Lung (tissue), 12 donors: Measurements from ENCODE around the gene CSF2RB. TPM values are rescaled to one million over a fixed set of nuclear protein-coding genes. Genes with fewer than 3 reads are reported as not detected.

Source experiments
- ATAC-seq: fragments of 200-7000 bp; cut with Tn5 transposase; one replicate; pipeline ENCODE4 v1.9.1; 2020; ENCODE audit warnings: moderate number of reproducible peaks; ENCODE audit not compliant: insufficient read depth, low FRiP score
- DNase-seq, 3 donors: peaks; one replicate each; pipeline ENCODE4 v3.0.0-alpha.2; 2013 to 2017
- H3K27ac ChIP-seq, 2 donors: one replicate each; pipeline ENCODE4 v1.5.1; 2013; ENCODE audit warnings: mild to moderate bottlenecking in 2 of 2, moderate library complexity in 2 of 2, control low read depth in 1 of 2, inconsistent platforms in 1 of 2, low read depth in 1 of 2, low read length in 1 of 2
- H3K27me3 ChIP-seq, 3 donors: one replicate each; pipeline ENCODE4 v1.5.1; 2013; ENCODE audit warnings: low read length in 2 of 3; ENCODE audit not compliant: control insufficient read depth in 3 of 3, insufficient read depth in 3 of 3
- H3K36me3 ChIP-seq, 4 donors: one replicate each; pipeline ENCODE4 v1.5.1; 2013; ENCODE audit warnings: low read length in 4 of 4, mild to moderate bottlenecking in 1 of 4, moderate library complexity in 1 of 4; ENCODE audit not compliant: control insufficient read depth in 4 of 4, insufficient read depth in 4 of 4
- H3K4me1 ChIP-seq, 5 donors: one replicate each; pipeline ENCODE4 v1.5.1; 2013; ENCODE audit warnings: low read length in 5 of 5, mild to moderate bottlenecking in 2 of 5, moderate library complexity in 1 of 5; ENCODE audit not compliant: control insufficient read depth in 5 of 5, insufficient read depth in 5 of 5
- H3K4me3 ChIP-seq: one replicate; pipeline ENCODE4 v1.5.1; 2013; ENCODE audit warnings: mild to moderate bottlenecking, control low read depth, moderate library complexity
- H3K9ac ChIP-seq, 2 donors: one replicate each; pipeline ENCODE4 v1.5.1; 2013; ENCODE audit warnings: low read length in 2 of 2, control low read depth in 1 of 2; ENCODE audit not compliant: insufficient read depth in 1 of 2
- H3K9me3 ChIP-seq, 4 donors: one replicate each; pipeline ENCODE4 v1.5.1; 2013; ENCODE audit warnings: low read length in 3 of 4, mild to moderate bottlenecking in 1 of 4, moderate library complexity in 1 of 4; ENCODE audit not compliant: control insufficient read depth in 4 of 4, insufficient read depth in 3 of 4
- CTCF ChIP-seq: IDR thresholded peaks from 2 replicates; pipeline ENCODE4 v1.5.1; 2012; ENCODE audit warnings: mild to moderate bottlenecking; ENCODE audit errors: control extremely low read depth, extremely low read depth
- WGBS, 2 donors: extraction: QIAGEN DNeasy Blood & Tissue Kit; methylation state at CpG; one replicate each; pipeline ENCODE4 v1.1.7; 2013; 5-methylcytosine and 5-hydroxymethylcytosine counted together
- polyA plus RNA-seq, 2 donors: library from polyadenylated mRNA; stranded (reverse); fragments of 200-250 nt; gene quantifications; one replicate each; pipeline ENCODE4 v1.2.1, GENCODE V29; 2013
- total RNA-seq, 2 donors: library from RNA; depleted of rRNA in 1 of 2; stranded (reverse); fragments of >200 nt in 1 of 2; gene quantifications; one replicate each; pipeline ENCODE4 v1.2.1, GENCODE V29; 2014 to 2021
- donor health status: control.
- donor health status: control.
- donor health status: Bipolar disorder and iron deficiency.
- donor health status: healthy.
- donor health status: DM: yes; HTN: yes; CAD: no.

The CSF2RB gene
- total and polyA plus RNA-seq, 4 donors = 6.6 to 72.8 (median 20.6) TPM

GRCh38 chr22:36887162-36887561, 26.3 kb upstream of the CSF2RB start:
- 82 to 83% methylated on average over 4 of the region's 4 CpGs for WGBS, 2 donors

GRCh38 chr22:36891646-36892045, 21.8 kb upstream of the CSF2RB start:
- Histone ChIP-seq H3K4me3 (no peak overlapping the region), H3K9me3 (peaks cover 0 to 5% (median 0%) of the 10 kb centered on the region in 4 donors), H3K9ac (no peak overlapping the region), H3K27ac (no peak overlapping the region), H3K27me3 (no peaks in the 10 kb centered on the region), H3K36me3 (no peaks in the 10 kb centered on the region), H3K4me1 (peaks cover 0 to 4% (median 0%) of the 10 kb centered on the region in 5 donors)
- 85 to 90% methylated on average over 1 of the region's 1 CpG for WGBS, 2 donors
- no peak for ATAC-seq
- no peak for TF ChIP-seq CTCF
- no peak for DNase-seq

More at GRCh38 chr22:36887162-36887561, 26.3 kb upstream of the CSF2RB start:
- Histone ChIP-seq H3K9ac (no peak overlapping the region), H3K36me3 (no peaks in the 10 kb centered on the region), H3K27ac (no peak overlapping the region), H3K9me3 (peaks cover 0 to 3% (median 0%) of the 10 kb centered on the region in 4 donors), H3K4me3 (no peak overlapping the region), H3K4me1 (no peaks in the 10 kb centered on the region), H3K27me3 (peaks cover 0 to 4% (median 0%) of the 10 kb centered on the region in 3 donors)
- DNase-seq = no peak
- ATAC-seq = no peak
- TF ChIP-seq CTCF = no peak

GRCh38 chr22:36892292-36892691, 21.1 kb upstream of the CSF2RB start:
- WGBS, 2 donors = 38 to 43% methylated on average over 2 of the region's 2 CpGs

More at GRCh38 chr22:36892292-36892691, 21.1 kb upstream of the CSF2RB start:
- no peak for ATAC-seq
- no peak for DNase-seq
- Histone ChIP-seq H3K27ac (no peak overlapping the region), H3K36me3 (no peaks in the 10 kb centered on the region), H3K27me3 (no peaks in the 10 kb centered on the region), H3K4me3 (no peak overlapping the region), H3K4me1 (peaks cover 0 to 4% (median 0%) of the 10 kb centered on the region in 5 donors), H3K9ac (no peak overlapping the region), H3K9me3 (peaks cover 0 to 5% (median 0%) of the 10 kb centered on the region in 4 donors)
- no peak for TF ChIP-seq CTCF
